Tongue (tissue), 2 donors: ENCODE measurements around the gene PPP6R2. TPM values are rescaled to one million over a fixed set of nuclear protein-coding genes. Genes with fewer than 3 reads are reported as not detected.

Source experiments
- DNase-seq: peaks from one replicate; pipeline ENCODE4 v3.0.0-alpha.2; 2015
- total RNA-seq: library from RNA; depleted of rRNA; stranded (reverse); fragments of >200 nt; gene quantifications from one replicate; pipeline ENCODE4 v1.2.3, GENCODE V29; 2014

The PPP6R2 gene
- total RNA-seq, 1 donor from 2014 or later = 49.5 TPM

DNA sequence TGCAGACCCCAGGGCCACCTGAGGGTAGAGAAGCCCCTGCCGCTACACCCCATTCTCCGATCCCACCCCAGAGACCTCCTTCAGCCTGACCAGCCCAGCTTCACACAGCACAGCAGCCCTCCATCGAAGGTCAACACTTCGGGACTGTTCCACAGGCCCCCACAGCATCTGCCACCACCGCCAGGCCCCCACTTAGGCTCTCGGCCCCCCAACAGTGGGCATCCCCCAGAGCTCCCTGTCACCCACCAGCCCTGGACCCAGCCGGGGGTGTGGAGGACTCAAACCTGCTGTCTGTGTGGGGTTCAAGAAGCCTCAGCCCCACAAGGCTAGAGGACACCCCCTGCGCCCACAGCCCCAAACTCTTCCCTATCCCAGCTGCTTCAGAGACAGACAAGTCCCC, 125.5 kb downstream of the PPP6R2 start:
- no peak for DNase-seq

GRCh38 chr22:50469377-50470305, 126.5 kb downstream of the PPP6R2 start:
- DNase-seq = peak; percentile 40

DNA sequence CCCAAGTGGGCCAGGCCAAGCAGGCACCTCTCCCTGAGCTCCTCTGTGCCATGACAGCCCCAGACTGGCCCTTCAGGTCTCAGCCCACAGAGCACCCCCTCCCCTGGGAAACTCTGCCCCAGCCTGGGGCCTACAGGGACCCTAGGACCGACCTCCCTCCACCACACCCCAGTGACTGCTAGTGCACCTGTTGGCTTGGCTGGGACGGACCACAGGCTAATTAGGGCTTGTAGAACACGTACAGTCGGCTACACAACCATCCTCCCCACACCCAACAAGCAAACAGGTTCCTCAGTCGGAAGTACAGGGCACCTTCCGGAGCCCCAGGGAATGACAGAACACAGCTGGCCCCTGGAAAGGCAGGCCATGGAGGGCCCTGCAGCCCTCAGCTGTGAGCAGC, 127.4 kb downstream of the PPP6R2 start:
- no peak for DNase-seq

GRCh38 chr22:50471197-50471847, 128.2 kb downstream of the PPP6R2 start:
- no peak for DNase-seq

DNA sequence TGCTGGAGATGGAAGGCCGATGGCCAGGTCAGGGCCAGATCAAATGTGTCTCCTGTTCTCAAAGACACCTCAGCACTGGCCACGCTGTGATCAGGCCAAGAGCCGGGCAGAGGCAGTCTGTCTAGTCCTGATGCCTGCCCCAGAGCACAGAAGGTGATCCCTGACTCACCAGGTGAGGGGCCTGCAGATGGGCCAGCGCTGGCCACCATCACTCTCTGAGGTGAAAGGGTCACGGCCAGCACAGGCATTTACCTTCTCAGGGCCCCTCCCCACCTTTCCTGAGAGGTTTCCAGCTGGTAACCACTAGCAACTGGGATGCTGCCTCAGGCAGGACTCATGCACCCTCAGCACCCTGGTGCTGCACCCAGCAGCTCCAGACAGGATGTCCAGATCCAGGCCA, 128.8 kb downstream of the PPP6R2 start:
- no peak for DNase-seq

GRCh38 chr22:50473088-50473487, 130.0 kb downstream of the PPP6R2 start:
- no peak for DNase-seq

DNA sequence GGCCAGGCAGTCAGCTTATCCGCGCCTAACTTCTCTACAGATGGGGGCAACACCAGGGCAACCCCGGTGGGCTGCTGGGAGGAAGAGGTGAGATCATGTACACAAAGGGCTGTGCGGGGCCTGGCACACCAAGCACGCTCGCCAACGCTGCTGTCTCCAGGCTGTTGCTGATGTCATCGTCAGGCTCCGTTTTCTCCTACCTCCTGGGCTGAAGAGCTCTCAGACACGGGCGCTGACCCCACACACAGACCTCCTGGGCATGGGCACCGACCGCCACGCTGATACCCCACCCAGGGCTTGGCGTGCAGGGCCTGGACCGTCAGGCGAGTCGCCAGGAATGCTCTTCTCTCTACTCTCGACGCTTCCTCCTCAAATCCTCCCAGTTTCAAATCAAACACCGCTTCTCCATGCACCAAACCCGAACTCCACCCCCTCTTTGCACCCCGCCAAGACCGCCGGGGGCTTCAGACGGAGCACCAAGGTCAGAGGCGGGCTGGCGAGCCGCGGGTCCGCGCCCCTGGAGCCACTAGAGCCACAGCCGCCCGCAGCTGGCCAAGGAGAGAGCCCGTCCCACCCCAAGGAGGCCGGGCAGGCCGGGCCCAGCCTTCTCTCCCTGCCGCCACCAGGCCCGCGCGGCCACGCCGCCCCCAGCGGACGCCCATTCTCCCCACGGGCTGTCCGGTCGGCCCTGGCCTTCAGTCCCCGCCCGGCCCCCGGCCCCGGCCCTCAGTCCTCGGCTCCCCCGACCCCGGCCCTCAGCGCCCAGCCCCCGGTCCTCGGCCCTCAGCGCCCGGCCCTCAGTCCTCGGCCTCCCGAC, 130.9 kb downstream of the PPP6R2 start:
- DNase-seq = peak; percentile 56

DNA sequence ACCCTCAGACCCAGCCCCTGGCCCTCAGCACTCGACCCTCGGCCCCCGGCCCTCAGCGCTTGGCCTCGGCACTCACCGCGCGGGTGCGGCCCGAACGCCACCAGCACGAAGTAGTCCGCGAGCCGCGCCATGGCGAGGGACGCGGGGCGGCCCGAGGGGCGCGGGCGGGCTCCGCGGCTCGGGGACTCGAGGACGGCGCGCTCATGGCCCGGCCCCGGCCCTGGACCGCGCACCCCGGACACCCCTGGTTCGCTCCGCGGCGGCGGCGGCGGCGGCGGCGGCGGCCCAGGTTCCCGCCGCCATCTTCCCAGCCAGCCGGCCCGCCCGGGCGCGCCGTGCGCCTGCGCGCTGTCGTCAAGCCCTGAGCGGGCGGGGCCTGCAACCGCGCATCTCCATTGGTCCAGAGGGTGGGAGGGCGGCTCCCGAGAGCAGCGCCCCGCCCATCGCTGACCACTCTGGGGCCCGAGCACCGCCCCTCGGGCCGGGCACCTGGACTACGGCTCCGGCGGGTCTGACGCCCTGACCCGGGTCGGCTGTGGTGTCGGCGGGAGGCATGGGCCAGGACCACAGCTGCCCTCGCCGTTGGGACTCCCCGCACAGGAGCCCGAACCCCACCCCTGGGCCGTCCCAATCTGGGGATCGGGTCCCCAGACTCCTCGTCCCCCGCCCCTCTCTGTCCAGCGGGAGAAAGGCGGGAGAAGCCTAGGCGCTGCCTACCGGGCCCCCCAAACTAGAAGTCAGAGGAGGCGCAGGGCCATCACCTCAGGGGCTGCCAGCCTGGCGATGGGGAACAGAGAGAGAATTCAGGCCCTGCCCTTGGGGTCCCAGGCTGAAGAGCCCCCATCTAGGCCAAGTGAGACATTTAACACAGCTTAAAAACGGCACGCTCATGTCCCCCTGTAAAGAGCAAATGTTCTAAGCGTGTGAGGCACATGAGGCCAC, 131.9 kb downstream of the PPP6R2 start, which contains the start of gene SBF1:
Gene SBF1, minus strand, starts transcription at position 326 of the 942 bp plus-strand sequence. Its CDS starts 195 bp downstream, at position 131.
- peak; percentile 97 for DNase-seq

DNA sequence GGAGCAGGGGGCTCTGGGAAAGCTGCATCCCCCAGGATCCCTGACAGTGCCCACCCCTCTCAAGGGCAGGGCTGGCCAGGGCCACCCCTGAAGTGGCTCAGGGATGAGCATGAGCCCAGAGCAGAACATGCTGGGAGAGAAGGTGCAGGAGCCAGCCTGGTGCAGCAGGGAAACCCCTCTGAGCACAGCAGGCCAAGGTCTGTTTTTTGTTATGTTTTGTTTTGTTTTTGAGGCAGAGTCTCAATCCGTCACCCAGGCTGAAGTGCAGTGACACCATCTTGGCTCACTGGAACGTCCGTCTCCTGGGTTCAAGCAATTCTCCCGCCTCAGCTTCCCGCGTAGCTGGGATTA, 132.5 kb downstream of the PPP6R2 start:
- DNase-seq = no peak

DNA sequence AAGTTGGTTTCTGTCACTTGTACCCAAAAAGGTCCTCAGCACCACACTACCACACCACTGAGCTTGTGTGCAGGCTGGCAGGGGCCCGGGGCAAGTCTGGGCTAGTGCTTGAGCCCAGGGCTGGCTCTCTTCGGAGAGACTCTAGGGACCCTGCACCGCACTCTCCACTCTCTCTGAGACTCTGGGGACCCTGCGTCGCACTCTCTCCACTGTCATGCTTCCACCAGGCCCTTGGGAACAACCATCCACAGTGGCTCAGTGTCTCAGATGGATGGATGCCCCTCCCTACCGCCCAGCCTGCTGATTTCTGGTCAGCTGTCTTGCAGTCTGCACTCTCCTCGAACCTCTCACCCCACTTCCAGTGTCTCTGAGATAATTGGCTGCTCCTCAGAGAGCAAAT, 133.7 kb downstream of the PPP6R2 start:
- DNase-seq = no peak

- no peak for DNase-seq
Observed at GRCh38 chr22:50477923-50478322, 134.8 kb downstream of the PPP6R2 start.

DNA sequence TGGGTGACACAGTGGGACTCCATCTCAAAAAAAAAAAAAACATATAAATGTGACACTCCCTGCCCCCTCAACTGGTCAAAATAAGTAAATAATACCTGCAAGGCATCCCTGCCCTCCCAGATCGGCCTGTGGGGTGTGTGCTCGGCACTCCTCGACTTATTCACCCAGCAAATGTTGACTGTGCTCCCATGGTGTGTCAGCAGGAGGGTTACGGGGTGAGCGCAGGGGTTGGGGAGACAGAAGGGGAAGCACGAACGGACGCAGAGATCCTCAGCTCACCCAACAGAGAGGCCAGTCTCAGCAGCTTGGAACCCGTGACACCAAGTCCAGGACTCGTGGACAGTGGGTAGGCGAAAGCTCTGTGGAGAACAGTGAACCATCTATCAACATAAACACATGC, 136.6 kb downstream of the PPP6R2 start:
- no peak for DNase-seq

DNA sequence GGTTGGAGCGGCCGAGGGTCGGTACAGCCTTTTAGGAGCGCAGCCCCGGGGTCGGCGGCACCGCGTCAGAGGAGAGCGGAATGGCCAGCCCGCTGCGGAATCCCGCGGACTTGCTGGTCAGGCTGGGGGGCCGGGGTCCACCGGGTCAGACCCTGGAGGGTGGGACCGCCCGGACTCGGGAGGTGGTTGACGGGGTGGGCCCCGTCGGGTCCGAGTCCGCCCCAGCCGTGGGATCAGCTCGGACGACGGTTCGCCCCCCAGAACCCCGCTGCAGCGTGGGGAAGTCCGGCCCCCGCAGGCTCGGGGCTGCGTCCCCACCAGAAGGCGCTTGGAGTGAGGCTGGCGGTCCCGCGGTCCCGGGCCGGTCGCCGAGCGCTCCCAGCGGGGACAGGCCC, 137.9 kb downstream of the PPP6R2 start:
- no peak for DNase-seq

GRCh38 chr22:50481440-50482106, 138.4 kb downstream of the PPP6R2 start, which contains the start of gene ADM2:
TSS of gene ADM2 (plus strand) at chr22:50481543. CDS start at chr22:50481848, 305 bp downstream.
- DNase-seq = no peak

DNA sequence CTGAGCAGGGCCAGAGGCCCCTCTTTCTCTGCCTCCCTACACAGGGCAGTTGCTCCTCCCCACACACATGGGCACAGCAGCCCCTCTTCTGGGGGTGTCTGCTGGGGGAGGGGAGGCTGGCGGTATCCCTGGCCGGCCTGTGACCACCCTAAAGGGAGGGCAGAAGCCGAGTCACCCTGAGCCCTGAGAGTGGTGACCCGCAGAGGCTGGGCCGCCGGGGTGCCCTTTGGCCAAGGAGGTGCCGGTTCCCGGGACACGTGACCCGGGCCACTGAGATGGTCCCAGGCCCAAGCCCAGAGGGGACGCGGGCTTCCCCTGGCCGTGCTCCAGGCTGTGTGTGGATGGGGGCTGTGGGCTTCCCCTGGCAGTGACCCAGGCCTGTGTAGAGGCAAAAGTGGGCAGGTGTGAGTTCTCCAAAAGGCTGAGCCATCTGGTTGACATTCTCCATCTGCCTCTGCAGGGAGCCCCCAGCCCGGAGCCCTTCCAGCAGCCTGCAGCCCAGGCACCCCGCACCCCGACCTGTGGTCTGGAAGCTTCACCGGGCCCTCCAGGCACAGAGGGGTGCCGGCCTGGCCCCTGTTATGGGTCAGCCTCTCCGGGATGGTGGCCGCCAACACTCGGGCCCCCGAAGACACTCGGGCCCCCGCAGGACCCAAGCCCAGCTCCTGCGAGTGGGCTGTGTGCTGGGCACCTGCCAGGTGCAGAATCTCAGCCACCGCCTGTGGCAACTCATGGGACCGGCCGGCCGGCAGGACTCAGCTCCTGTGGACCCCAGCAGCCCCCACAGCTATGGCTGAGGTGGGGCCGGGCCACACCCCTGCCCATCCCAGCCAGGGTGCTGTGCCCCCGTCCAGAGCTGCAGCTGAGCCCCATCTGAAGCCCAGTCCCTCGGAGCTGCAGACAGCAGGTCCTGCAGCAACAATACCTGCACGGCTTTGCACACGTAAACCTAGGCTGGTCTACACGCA, 139.3 kb downstream of the PPP6R2 start:
- peak; percentile 20 for DNase-seq

DNA sequence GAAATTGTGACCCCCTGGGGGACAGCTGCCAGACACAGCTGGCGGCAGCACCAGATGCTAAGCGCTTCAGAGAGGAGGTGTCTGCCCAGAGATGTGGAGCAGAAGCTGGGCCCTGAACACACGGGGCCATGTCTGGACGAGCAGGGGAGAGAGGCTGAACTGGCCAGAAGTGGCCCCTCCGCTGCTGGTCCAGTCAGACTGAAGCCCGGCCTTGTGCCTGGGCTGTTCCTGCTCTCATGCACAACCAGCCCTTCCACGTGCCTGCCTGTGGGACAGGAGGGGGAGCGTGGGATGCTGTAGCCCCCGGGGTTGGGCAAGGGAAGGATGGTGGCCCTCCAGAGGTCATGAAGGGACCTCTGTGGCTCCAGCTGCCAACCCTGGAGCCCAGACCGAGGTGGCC, 140.0 kb downstream of the PPP6R2 start:
- DNase-seq = no peak

DNA sequence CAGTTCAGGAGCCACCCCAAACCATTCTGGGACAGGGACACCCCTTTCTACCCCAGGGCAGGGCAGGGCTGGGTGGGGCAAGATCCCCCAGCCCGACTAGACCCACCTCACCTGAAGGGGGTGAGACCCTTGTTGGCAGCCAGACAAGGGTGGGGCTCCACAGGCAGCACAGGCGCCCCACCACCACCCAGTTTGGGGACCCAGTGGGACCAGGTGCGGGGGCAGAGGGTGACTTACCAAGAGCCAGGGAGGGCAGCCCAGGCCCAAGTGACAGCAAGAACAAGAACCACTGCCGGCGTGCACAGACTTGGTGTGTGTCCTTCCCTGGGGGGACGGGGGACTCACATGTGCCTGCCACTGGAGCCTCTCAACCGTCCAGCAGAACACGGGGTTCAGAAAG, 140.4 kb downstream of the PPP6R2 start:
- DNase-seq = no peak

- DNase-seq = no peak
Observed at GRCh38 chr22:50483977-50484853, 141.1 kb downstream of the PPP6R2 start.
